H1 (cell line): Measurements from ENCODE around the gene CTDSP1. TPM values are rescaled to one million over a fixed set of nuclear protein-coding genes. Genes with fewer than 3 reads are reported as not detected.
A peak's percentile ranks its signal among the peaks of the same experiment; 100 is the strongest.

Experiments
- ATF3 ChIP-seq: IDR thresholded peaks from 2 replicates; pipeline ENCODE4 v1.6.1; 2011; ENCODE audit warnings: low read depth, mild to moderate bottlenecking, low read length; ENCODE audit not compliant: insufficient read depth
- CHD7 ChIP-seq: fragments of 300-600 bp; sonication (generic); IDR thresholded peaks from 2 replicates; pipeline ENCODE4 v1.7.1; 2012; ENCODE audit warnings: low read length, moderate library complexity, mild to moderate bottlenecking, inconsistent platforms; ENCODE audit not compliant: insufficient replicate concordance
- KDM1A ChIP-seq: fragments of 200-600, 300-600 bp; sonication (generic); IDR thresholded peaks from 2 replicates; pipeline ENCODE4 v1.7.1; 2016; ENCODE audit warnings: mild to moderate bottlenecking, low read length, borderline replicate concordance
- RNF2 ChIP-seq: fragments of 200-900, 300-1000 bp; sonication (generic); IDR thresholded peaks from 2 replicates; pipeline ENCODE4 v1.7.1; 2016; ENCODE audit warnings: borderline replicate concordance, low read depth, mild to moderate bottlenecking, antibody characterized with exemption, low read length; ENCODE audit not compliant: poor library complexity, severe bottlenecking; ENCODE audit errors: missing control alignments
- SP2 ChIP-seq: IDR thresholded peaks from 2 replicates; pipeline ENCODE4 v1.6.1; 2012; ENCODE audit warnings: mild to moderate bottlenecking, low read length, inconsistent platforms
- SP4 ChIP-seq: IDR thresholded peaks from 2 replicates; pipeline ENCODE4 v1.6.1; 2012; ENCODE audit warnings: low read length, inconsistent platforms
- TAF7 ChIP-seq: optimal IDR thresholded peaks from 2 replicates; pipeline ENCODE3; 2011; ENCODE audit warnings: low read depth, mild to moderate bottlenecking, inconsistent platforms, low read length, moderate library complexity, borderline replicate concordance
- TBP ChIP-seq: IDR thresholded peaks from 2 replicates; pipeline ENCODE4 v1.6.1; 2011; ENCODE audit warnings: low read depth, low read length, improper control_type of control experiment
- TEAD4 ChIP-seq: IDR thresholded peaks from 2 replicates; pipeline ENCODE4 v1.6.1; 2012; ENCODE audit warnings: low read depth, low read length, inconsistent platforms, mixed read lengths
- polyA plus RNA-seq, 7 experiments: library from polyadenylated mRNA; depleted of rRNA in 3 of 7; stranded (reverse) in 5 of 7; unstranded in 2 of 7; fragments of >200 nt in 5 of 7; fragments of 200-250 nt in 2 of 7; gene quantifications; 1 replicate in 5 of 7; 2 replicates in 1 of 7; 4 replicates in 1 of 7; pipeline versions ENCODE4 v1.2.1 to v1.2.3, GENCODE V29; 2011 to 2013; ENCODE audit warnings: missing spikeins in 2 of 7, mixed read lengths in 2 of 7
- total RNA-seq: library from RNA; stranded (reverse); fragmentation: NEBNext Ultra II Directional; extraction: Animal tissue kit (Norgen Biotek cat#: 25700); gene quantifications from 2 replicates; pipeline ENCODE4 v1.2.1, GENCODE V29; 2021

The CTDSP1 gene
- total and polyA plus RNA-seq, 2 of the 8 experiments (the other 6 are each of a cell fraction or from before 2014, with no cell fraction given) = 20.3 to 35.2 TPM

- TF ChIP-seq TAF7 = no peak
- TF ChIP-seq TBP = no peak
- no peak for TF ChIP-seq SP2
- no peak for TF ChIP-seq RNF2
- TF ChIP-seq KDM1A = peak; percentile 98
- no peak for TF ChIP-seq SP4
- no peak for TF ChIP-seq TEAD4
- TF ChIP-seq CHD7 = no peak
- no peak for TF ChIP-seq ATF3
Observed at GRCh38 chr2:218397820-218398436, 1.7 kb upstream of the CTDSP1 start (continued).
